Neural progenitor cell (in vitro differentiated cells): ENCODE measurements around the gene MYOM1. TPM values are rescaled to one million over a fixed set of nuclear protein-coding genes. Genes with fewer than 3 reads are reported as not detected.

ENCODE experiments used
- DNase-seq: peaks from one replicate; pipeline ENCODE4 v3.0.0-alpha.2; 2016; ENCODE audit warnings: low spot score
- H2AFZ ChIP-seq: fragments of 200-600 bp; sonication (generic); replicated peaks from 2 replicates; pipeline ENCODE4 v1.6.1; 2016; ENCODE audit warnings: antibody characterized with exemption
- H3F3A ChIP-seq: fragments of 200-600 bp; sonication (generic); 2 replicates; pipeline ENCODE4 v1.6.1; 2016; ENCODE audit warnings: antibody characterized with exemption, low read depth
- H3K27ac ChIP-seq: fragments of 200-600 bp; sonication (generic); 2 replicates; pipeline ENCODE4 v1.5.1; 2016; ENCODE audit warnings: mild to moderate bottlenecking
- H3K27me3 ChIP-seq: fragments of 200-600 bp; sonication (generic); 2 replicates; pipeline ENCODE4 v1.6.1; 2016; ENCODE audit warnings: mild to moderate bottlenecking, moderate library complexity
- H3K36me3 ChIP-seq: fragments of 200-600 bp; sonication (generic); 2 replicates; pipeline ENCODE4 v1.5.1; 2016
- H3K4me1 ChIP-seq: fragments of 200-600 bp; sonication (generic); 2 replicates; pipeline ENCODE4 v1.6.1; 2016; ENCODE audit warnings: mixed run types
- H3K4me2 ChIP-seq: fragments of 200-600 bp; sonication (generic); 2 replicates; pipeline ENCODE4 v1.6.1; 2016
- H3K4me3 ChIP-seq: fragments of 200-600 bp; sonication (generic); 2 replicates; pipeline ENCODE4 v1.5.1; 2016
- H3K79me2 ChIP-seq: fragments of 200-600 bp; sonication (generic); 2 replicates; pipeline ENCODE4 v1.6.1; 2016; ENCODE audit warnings: low read depth
- H3K9ac ChIP-seq: fragments of 200-600 bp; sonication (generic); 2 replicates; pipeline ENCODE4 v1.6.1; 2016
- H3K9me3 ChIP-seq: fragments of 200-600 bp; sonication (generic); 2 replicates; pipeline ENCODE4 v1.5.1; 2016; ENCODE audit warnings: low read depth
- H4K20me1 ChIP-seq: fragments of 200-600 bp; sonication (generic); 2 replicates; pipeline ENCODE4 v1.6.1; 2016; ENCODE audit warnings: low read depth
- H3K27ac Mint-ChIP-seq: 3 replicates; pipeline ENCODE4 v1.8.0; 2021; ENCODE audit warnings: mixed read lengths
- H3K27me3 Mint-ChIP-seq: 2 replicates; pipeline ENCODE4 v1.8.0; 2022; ENCODE audit warnings: low read depth, mild to moderate bottlenecking, inconsistent platforms, moderate library complexity, mixed read lengths; ENCODE audit not compliant: insufficient read depth
- H3K36me3 Mint-ChIP-seq: 3 replicates; pipeline ENCODE4 v1.8.0; 2021; ENCODE audit warnings: mixed read lengths
- H3K4me1 Mint-ChIP-seq: 3 replicates; pipeline ENCODE4 v1.8.0; 2021; ENCODE audit warnings: mixed read lengths
- H3K4me3 Mint-ChIP-seq: 3 replicates; pipeline ENCODE4 v1.8.0; 2021; ENCODE audit warnings: mild to moderate bottlenecking, moderate library complexity, mixed read lengths
- H3K9me3 Mint-ChIP-seq: 3 replicates; pipeline ENCODE4 v1.8.0; 2020; ENCODE audit warnings: mixed read lengths
- EZH2 ChIP-seq: fragments of 200-600 bp; sonication (generic); IDR thresholded peaks from 2 replicates; pipeline ENCODE4 v1.6.1; 2017; ENCODE audit warnings: antibody characterized with exemption, mild to moderate bottlenecking, moderate library complexity
- EZH2phosphoT487 ChIP-seq: fragments of 200-600 bp; sonication (generic); IDR thresholded peaks from 2 replicates; pipeline ENCODE4 v1.6.1; 2017; ENCODE audit warnings: antibody characterized with exemption
- total RNA-seq: library from RNA; depleted of rRNA; stranded (reverse); fragments of >200 nt; gene quantifications from 2 replicates; pipeline ENCODE4 v1.2.3, GENCODE V29; 2015; ENCODE audit warnings: low replicate concordance
- TF ChIP-seq, protein P1 (sequence below): fragments of 200-600 bp; sonication (generic); IDR thresholded peaks from 2 replicates; pipeline ENCODE4 v1.5.1; 2017; ENCODE audit warnings: antibody characterized with exemption, mild to moderate bottlenecking

MYOM1 gene
- total RNA-seq, 1 donor from 2014 or later, result 0.45 TPM

DNA sequence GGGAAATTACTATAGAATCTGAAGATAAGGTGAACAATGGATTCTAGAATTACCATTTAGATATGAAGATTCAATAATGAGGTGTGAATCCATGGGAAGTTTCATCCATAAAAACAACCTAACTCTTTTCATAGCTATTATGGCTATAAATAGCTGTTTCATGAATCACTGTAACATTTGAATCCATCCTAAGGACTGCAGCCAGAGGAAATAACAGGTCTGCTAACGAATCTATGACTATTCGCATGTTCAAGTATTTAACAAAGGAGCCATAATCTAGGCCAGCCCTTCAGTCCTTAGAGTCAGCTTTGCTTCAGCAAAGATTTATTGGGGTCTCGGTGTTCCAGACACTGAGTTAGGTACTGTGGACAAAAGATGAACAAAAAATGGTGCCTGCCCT lies 87.1 kb downstream of the MYOM1 start:
- Mint-ChIP-seq H3K4me3 (no peak overlapping the region), H3K9me3 (no peaks in the 10 kb centered on the region)
- H3K9me3 ChIP-seq, result no peaks in the 10 kb centered on the region

DNA sequence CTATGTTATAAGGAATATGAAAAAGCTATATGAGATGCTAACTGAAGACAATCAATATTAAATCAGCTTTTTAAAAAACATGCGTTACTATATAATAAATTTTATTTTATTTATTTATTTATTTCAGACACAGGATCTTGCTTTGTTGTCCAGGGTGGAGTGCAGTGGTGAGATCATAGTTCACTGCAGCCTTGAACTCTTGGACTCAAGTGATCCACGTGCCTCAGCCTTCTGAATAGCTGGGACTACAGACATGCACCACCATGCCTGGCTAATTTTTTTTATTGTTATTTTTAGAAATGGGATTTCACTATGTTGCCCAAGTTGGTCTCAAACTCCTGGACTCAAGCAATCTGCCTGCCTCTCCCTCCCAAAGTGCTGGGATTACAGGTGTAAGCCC lies 89.4 kb downstream of the MYOM1 start:
- no peaks in the 10 kb centered on the region for H3K36me3 Mint-ChIP-seq
- no peaks in the 10 kb centered on the region for H3K9me3 Mint-ChIP-seq
- Histone ChIP-seq H4K20me1 (no peaks in the 10 kb centered on the region), H3K27ac (no peak overlapping the region), H3K9ac (no peak overlapping the region), H3K36me3 (no peaks in the 10 kb centered on the region), H3K27me3 (no peaks in the 10 kb centered on the region), H3K79me2 (no peaks in the 10 kb centered on the region), H2AFZ (no peak overlapping the region), H3K4me1 (no peaks in the 10 kb centered on the region), H3K9me3 (no peaks in the 10 kb centered on the region), H3K4me2 (no peak overlapping the region), H3F3A (no peaks in the 10 kb centered on the region), H3K4me3 (no peak overlapping the region)
- H3K4me3 Mint-ChIP-seq, result no peak overlapping the region
- TF ChIP-seq, protein P1, sequence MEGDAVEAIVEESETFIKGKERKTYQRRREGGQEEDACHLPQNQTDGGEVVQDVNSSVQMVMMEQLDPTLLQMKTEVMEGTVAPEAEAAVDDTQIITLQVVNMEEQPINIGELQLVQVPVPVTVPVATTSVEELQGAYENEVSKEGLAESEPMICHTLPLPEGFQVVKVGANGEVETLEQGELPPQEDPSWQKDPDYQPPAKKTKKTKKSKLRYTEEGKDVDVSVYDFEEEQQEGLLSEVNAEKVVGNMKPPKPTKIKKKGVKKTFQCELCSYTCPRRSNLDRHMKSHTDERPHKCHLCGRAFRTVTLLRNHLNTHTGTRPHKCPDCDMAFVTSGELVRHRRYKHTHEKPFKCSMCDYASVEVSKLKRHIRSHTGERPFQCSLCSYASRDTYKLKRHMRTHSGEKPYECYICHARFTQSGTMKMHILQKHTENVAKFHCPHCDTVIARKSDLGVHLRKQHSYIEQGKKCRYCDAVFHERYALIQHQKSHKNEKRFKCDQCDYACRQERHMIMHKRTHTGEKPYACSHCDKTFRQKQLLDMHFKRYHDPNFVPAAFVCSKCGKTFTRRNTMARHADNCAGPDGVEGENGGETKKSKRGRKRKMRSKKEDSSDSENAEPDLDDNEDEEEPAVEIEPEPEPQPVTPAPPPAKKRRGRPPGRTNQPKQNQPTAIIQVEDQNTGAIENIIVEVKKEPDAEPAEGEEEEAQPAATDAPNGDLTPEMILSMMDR, result no peak
- TF ChIP-seq EZH2, result no peak
- TF ChIP-seq EZH2phosphoT487, result no peak
- H3K27me3 Mint-ChIP-seq, result no peaks in the 10 kb centered on the region
- H3K4me1 Mint-ChIP-seq, result peaks cover 5% of the 10 kb centered on the region
- H3K27ac Mint-ChIP-seq, result no peak overlapping the region
- DNase-seq, result no peak

More for the DNA sequence above, 87.1 kb downstream of the MYOM1 start:
- H3K27me3 Mint-ChIP-seq, result no peaks in the 10 kb centered on the region
- Histone ChIP-seq H2AFZ (no peak overlapping the region), H3F3A (no peaks in the 10 kb centered on the region), H3K27ac (no peak overlapping the region), H3K27me3 (no peaks in the 10 kb centered on the region), H3K4me3 (no peak overlapping the region), H3K36me3 (no peaks in the 10 kb centered on the region), H3K79me2 (no peaks in the 10 kb centered on the region), H3K9ac (no peak overlapping the region), H4K20me1 (no peaks in the 10 kb centered on the region), H3K4me2 (no peak overlapping the region), H3K4me1 (no peaks in the 10 kb centered on the region)
- no peak for DNase-seq
- H3K4me1 Mint-ChIP-seq, result peaks cover 5% of the 10 kb centered on the region
- H3K27ac Mint-ChIP-seq, result no peak overlapping the region
- no peaks in the 10 kb centered on the region for H3K36me3 Mint-ChIP-seq
- TF ChIP-seq EZH2 (no peak), EZH2phosphoT487 (no peak)
- TF ChIP-seq, protein P1, result no peak

DNA sequence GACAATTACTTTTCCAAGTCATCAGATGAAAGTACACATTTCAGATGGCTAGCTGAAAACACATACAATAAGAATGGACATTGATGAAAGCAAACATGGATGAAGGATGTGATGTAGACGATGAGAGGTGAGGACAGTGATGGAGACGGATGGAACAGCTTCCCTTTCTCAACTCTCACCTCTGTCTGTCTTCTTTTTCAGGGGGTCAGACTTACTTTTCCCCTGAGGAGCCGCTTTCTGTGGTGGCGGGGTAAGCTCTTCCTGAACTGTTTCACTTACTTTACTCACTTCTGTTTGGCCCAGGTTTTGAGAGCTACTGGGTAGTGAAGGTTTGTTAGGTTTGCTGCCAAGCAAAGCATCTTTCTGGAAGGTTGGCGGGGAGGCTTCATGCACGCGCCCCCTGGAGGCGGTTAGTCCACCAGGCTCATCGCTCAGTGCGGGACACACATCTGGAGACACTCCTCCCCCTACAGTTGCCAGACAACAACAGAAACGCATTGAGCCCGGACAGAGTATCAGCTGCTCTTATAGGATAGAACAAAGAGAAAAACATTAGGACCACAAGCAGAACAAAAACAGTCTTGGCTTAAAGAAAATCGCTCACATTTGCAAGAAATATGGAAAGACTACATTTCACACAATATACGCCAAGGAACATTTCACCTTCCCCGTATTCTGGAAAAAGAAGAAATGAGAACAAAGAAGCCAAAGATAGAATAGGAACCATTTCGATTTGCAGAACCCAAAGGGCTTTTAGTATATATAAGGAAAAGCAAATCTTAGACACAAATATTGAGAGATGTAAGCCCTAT lies 90.5 kb downstream of the MYOM1 start:
- H3K9ac ChIP-seq, result no peak overlapping the region
- no peaks in the 10 kb centered on the region for H3K27me3 Mint-ChIP-seq
- H3K79me2 ChIP-seq, result no peaks in the 10 kb centered on the region
- no peak overlapping the region for H3K27ac ChIP-seq
- no peaks in the 10 kb centered on the region for H3K36me3 ChIP-seq
- no peaks in the 10 kb centered on the region for H4K20me1 ChIP-seq
- no peak overlapping the region for H3K4me3 ChIP-seq
- peaks cover 3% of the 10 kb centered on the region for H3K9me3 Mint-ChIP-seq
- no peak overlapping the region for H3K4me3 Mint-ChIP-seq
- H3K27ac Mint-ChIP-seq, result no peak overlapping the region
- no peaks in the 10 kb centered on the region for H3K9me3 ChIP-seq
- DNase-seq, result peak; percentile 95
- H3K4me2 ChIP-seq, result peak overlapping the region; percentile 13
- TF ChIP-seq, protein P1, result peak; percentile 96
- TF ChIP-seq EZH2 (no peak), EZH2phosphoT487 (no peak)
- H3K4me1 ChIP-seq, result no peaks in the 10 kb centered on the region
- no peaks in the 10 kb centered on the region for H3F3A ChIP-seq
- H3K36me3 Mint-ChIP-seq, result no peaks in the 10 kb centered on the region
- no peaks in the 10 kb centered on the region for H3K27me3 ChIP-seq
- peak overlapping the region; percentile 71 for H2AFZ ChIP-seq
- peaks cover 5% of the 10 kb centered on the region for H3K4me1 Mint-ChIP-seq
